Measurements from ENCODE around the gene ISLR. TPM values are rescaled to one million over a fixed set of nuclear protein-coding genes. Genes with fewer than 3 reads are reported as not detected.

The ISLR gene
- total and polyA plus RNA-seq, 2 of the 8 experiments (the other 6 are each of a cell fraction or from before 2014, with no cell fraction given): 0.29 to 0.35 TPM

DNA sequence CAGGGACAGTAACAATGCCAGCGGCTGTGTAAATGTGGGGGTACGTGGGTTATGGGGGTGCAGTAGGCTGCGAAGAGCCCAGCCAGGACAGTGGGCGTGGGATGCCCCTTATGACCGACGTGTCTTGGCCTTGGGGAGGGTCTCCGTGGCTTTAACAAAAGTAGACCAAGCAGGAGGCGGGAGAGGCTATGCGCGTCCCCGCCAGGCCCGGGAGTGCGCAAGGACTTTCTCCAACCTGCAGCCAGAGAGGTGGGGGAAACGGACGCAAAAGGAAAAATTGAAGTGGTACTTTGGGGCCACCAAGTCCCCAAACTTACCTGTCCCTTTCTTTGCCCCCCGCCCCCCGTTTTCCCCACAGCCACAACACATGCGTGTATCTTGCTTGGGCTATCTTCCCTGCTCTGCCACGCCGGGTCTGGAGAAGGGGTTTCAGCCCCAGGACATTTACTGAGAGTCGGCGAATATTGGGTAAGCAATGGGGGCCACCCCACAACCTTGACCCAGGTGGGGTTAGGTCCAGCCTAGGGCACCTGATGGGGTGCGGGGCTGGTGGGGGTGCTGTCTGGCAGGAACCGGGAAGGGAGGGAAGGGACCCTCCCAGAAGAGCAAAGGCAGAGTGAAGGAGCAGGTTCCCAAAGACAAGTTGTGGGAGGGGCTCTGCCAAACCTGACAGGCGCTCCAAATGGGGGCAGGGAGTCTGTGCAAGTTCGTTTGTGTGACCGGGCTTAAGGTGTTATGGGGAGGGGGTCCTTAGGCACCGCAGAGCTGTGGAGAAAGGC, 42.5 kb upstream of the ISLR start:
- Histone ChIP-seq H3K79me2 (ENCODE audit: control insufficient read depth in 1 of 2, insufficient read depth in 2 of 2, low read length in 2 of 2) (no peaks in the 10 kb centered on the region), H2BK5ac (ENCODE audit: low read depth, low read length) (0 out of 2 replicates have a peak overlapping the region, but pooled peaks have one; percentile 2), H3K36me3 (ENCODE audit: control insufficient read depth in 2 of 4, insufficient read depth in 4 of 4, low read length in 3 of 4) (peaks cover 0 to 6% (median 0%) of the 10 kb centered on the region in 4 experiments; a peak in 1 of 8 replicates), H2BK12ac (ENCODE audit: low read depth, low read length) (peak overlapping the region; percentile 31; the same call in 1 of the 2 replicates), H2BK120ac (replicated peaks; ENCODE audit: low read depth, low read length) (no peak overlapping the region), H2AK5ac (ENCODE audit: low read depth, low read length) (peak overlapping the region; percentile 41; the same call in 1 of the 2 replicates), H2BK20ac (ENCODE audit: low read length) (no peak overlapping the region), H3K79me1 (ENCODE audit: low read depth, low read length) (no peaks in the 10 kb centered on the region; the same call in 1 of the 2 replicates), H3K9me3 (ENCODE audit: insufficient read depth in 2 of 2, low read depth in 1 of 2, low read length in 1 of 2) (peaks cover 0 to 8% of the 10 kb centered on the region in 2 experiments; a peak in 1 of 4 replicates), H3K18ac (ENCODE audit: extremely low read depth, low read length) (0 out of 2 replicates have a peak overlapping the region, but pooled peaks have one; percentile 51), H3K56ac (replicated peaks; ENCODE audit: insufficient read length, low read depth, low read length) (no peak overlapping the region), H3K4ac (replicated peaks; ENCODE audit: insufficient read length, low read depth, low read length) (no peak overlapping the region), H3K4me3 (ENCODE audit: extremely low read depth in 1 of 4, insufficient read depth in 2 of 4, low read depth in 3 of 4, low read length in 4 of 4) (peak overlapping the region; percentile 3 to 57 (median 18); a peak in 5 of 8 replicates), H2AFZ (ENCODE audit: low read length) (no peak overlapping the region), H4K91ac (replicated peaks; ENCODE audit: insufficient read length, low read length) (peak overlapping the region; percentile 56), H3K9ac (replicated peaks in 1 of 4; ENCODE audit: extremely low read depth in 1 of 4, low read depth in 3 of 4, low read length in 3 of 4) (no peak overlapping the region), H3K23ac (ENCODE audit: insufficient read length) (no peak overlapping the region), H4K5ac (ENCODE audit: insufficient read length, low read depth, low read length) (no peak overlapping the region), H4K20me1 (replicated peaks in 1 of 2; ENCODE audit: control insufficient read depth in 1 of 2, insufficient read depth in 2 of 2, low read length in 2 of 2) (peaks cover 7 to 13% of the 10 kb centered on the region in 2 experiments), H3K14ac (ENCODE audit: insufficient read length) (no peak overlapping the region), H3K4me2 (ENCODE audit: insufficient read depth in 1 of 2, low read depth in 2 of 2, low read length in 2 of 2) (peak overlapping the region; percentile 77 to 83), H3K27me3 (replicated peaks in 1 of 4; ENCODE audit: control insufficient read depth in 3 of 4, extremely low read depth in 1 of 4, insufficient read depth in 3 of 4, low read length in 3 of 4) (peaks cover 78 to 97% (median 93%) of the 10 kb centered on the region in 4 experiments), H3K23me2 (ENCODE audit: low read depth, low read length) (peaks cover 33% of the 10 kb centered on the region; the same call in 1 of the 2 replicates), H4K8ac (ENCODE audit: extremely low read depth, insufficient read depth, low read length) (no peak overlapping the region; the same call in 1 of the 2 replicates), H2BK15ac (ENCODE audit: low read length) (peak overlapping the region; percentile 66), H3K27ac (ENCODE audit: low read depth, low read length) (no peak overlapping the region), H3K4me1 (replicated peaks in 1 of 4; ENCODE audit: control insufficient read depth in 3 of 4, insufficient read depth in 4 of 4, low read length in 3 of 4) (peaks cover 2 to 73% (median 60%) of the 10 kb centered on the region in 4 experiments)
- CTCF ChIA-PET (ENCODE audit: partially characterized antibody): interaction anchor here (0.7 to 3.9 kb wide), 16 partner anchors 13 to 190 kb away, joined by 3 to 65 read pairs (median 4); partner anchors contain the start of gene STRA6
- POLR2A ChIA-PET (ENCODE audit: partially characterized antibody): interaction anchor here (1.1 to 1.4 kb wide), 2 partner anchors 9 to 77 kb away, joined by 3 read pairs; no protein-coding TSS in a partner anchor
- DNase-seq (ENCODE audit: low read depth in 1 of 2, low spot score in 2 of 2) (no peak), FAIRE-seq (no peak)
- WGBS, 2 experiments (ENCODE audit: extremely low coverage in 1 of 2, insufficient coverage in 1 of 2, insufficient read length in 1 of 2, insufficient replicate concordance in 2 of 2, low coverage in 1 of 2, low lambda C conversion rate in 2 of 2, missing lambda C conversion rate in 1 of 2): 8% methylated on average over 28 of the region's 28 CpGs; no CpG with 5 or more reads in 1 of the 2 experiments
- TF ChIP-seq CBX8 (IDR thresholded peaks at IDR 0.05; ENCODE audit: borderline replicate concordance, low read depth, low read length): no peak; the same call in 1 of the 2 replicates
- peak; percentile 72 for TF ChIP-seq EZH2 (IDR thresholded peaks at IDR 0.05; ENCODE audit: low read depth, low read length, severe bottlenecking)
- TF ChIP-seq HDAC2 (IDR thresholded peaks at IDR 0.05; ENCODE audit: borderline replicate concordance in 1 of 2, low read depth in 2 of 2, low read length in 2 of 2): no peak
- no peak for TF ChIP-seq YY1 (IDR thresholded peaks at IDR 0.05; ENCODE audit: low read depth, low read length)
- TF ChIP-seq GTF2F1 (IDR thresholded peaks at IDR 0.05; ENCODE audit: borderline replicate concordance, low read depth, low read length): no peak
- TF ChIP-seq ATF2 (IDR thresholded peaks at IDR 0.05; ENCODE audit: low read length): no peak
- no peak for TF ChIP-seq RXRA (IDR thresholded peaks at IDR 0.05; ENCODE audit: insufficient read depth, low read depth, low read length)
- TF ChIP-seq CHD2 (IDR thresholded peaks at IDR 0.05; ENCODE audit: low read length): no peak

Measured in H1 (cell line).